Epithelial cell of esophagus (primary cell): ENCODE results near the gene SLC37A2.
"Not testable (repeated sequence)": the region's sequence is repeated elsewhere in the genome, so short reads cannot be mapped to it uniquely, and the experiment has no call there.

Experiments used
- DNase-seq: peaks from one replicate; pipeline ENCODE4 v3.0.0; 2010; ENCODE audit warnings: low read depth
- H3K4me3 ChIP-seq: 2 replicates; pipeline ENCODE4 v1.5.1; 2011; ENCODE audit warnings: mild to moderate bottlenecking, low read length, control low read depth
- TF ChIP-seq, protein P1 (sequence below): IDR thresholded peaks from 2 replicates; pipeline ENCODE4 v1.5.1; 2011; ENCODE audit warnings: low read depth, mild to moderate bottlenecking, low read length, control low read depth, inconsistent platforms; ENCODE audit not compliant: insufficient read depth; ENCODE audit errors: missing control alignments

Gene SLC37A2

DNA sequence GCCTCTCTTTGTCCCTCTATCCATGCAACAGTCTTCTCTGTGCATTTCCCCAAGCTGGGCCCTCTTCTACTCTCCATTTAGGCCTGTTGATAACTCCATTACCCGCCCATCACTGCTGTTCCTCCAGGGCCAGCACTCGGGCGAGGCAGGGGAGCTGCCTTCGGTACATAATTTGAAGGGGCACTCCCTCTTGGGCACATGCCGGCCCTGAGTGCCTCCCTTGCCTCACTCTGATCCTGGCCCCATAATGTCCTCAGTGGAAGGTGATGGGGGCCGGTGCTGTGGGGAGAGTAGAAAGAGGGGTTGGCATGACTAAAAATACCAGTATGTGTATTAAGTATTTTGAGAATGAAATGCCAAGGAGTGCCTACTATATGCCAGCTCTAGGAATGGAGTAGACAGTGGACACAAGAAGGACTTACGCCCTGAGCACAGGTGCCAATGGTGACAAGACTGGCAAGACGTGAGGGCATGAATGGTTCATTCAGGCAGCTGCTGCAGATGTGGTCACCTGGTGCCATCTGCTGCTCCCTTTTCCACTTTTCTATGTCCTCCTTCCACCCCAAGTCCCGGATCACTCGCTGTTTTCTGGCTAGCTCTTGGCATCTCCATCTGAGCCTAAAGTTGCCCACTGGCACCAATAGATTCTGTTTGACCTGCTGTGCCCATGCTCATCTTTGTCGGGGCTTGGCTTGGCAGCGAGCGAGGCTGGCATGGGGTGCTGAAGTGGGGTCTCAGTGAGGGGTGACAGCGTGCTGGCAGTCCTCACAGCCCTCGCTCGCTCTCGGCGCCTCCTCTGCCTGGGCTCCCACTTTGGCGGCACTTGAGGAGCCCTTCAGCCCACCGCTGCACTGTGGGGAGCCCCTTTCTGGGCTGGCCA lies 25.7 kb downstream of the SLC37A2 start:
- TF ChIP-seq, protein P1, sequence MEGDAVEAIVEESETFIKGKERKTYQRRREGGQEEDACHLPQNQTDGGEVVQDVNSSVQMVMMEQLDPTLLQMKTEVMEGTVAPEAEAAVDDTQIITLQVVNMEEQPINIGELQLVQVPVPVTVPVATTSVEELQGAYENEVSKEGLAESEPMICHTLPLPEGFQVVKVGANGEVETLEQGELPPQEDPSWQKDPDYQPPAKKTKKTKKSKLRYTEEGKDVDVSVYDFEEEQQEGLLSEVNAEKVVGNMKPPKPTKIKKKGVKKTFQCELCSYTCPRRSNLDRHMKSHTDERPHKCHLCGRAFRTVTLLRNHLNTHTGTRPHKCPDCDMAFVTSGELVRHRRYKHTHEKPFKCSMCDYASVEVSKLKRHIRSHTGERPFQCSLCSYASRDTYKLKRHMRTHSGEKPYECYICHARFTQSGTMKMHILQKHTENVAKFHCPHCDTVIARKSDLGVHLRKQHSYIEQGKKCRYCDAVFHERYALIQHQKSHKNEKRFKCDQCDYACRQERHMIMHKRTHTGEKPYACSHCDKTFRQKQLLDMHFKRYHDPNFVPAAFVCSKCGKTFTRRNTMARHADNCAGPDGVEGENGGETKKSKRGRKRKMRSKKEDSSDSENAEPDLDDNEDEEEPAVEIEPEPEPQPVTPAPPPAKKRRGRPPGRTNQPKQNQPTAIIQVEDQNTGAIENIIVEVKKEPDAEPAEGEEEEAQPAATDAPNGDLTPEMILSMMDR: no peak
- DNase-seq: no peak
- H3K4me3 ChIP-seq: no peak overlapping the region

DNA sequence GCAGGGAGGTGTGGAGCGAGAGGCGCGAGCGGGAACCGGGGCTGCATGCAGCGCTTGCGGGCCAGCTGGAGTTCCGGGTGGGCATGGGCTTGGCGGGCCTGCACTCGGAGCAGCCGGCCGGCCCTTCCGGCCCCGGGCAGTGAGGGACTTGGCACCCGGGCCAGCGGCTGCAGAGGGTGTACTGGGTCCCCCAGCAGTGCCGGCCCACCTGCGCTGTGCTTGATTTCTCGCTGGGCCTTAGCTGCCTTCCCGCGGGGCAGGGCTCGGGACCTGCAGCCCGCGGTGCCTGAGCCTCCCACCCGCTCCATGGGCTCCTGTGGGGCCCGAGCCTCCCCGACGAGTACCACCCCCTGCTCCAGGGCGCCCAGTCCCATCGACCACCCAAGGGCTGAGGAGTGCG lies 26.4 kb downstream of the SLC37A2 start:
- not testable (repeated sequence) for H3K4me3 ChIP-seq, DNase-seq

GRCh38 chr11:125090151-125090550 lies 27.0 kb downstream of the SLC37A2 start:
- H3K4me3 ChIP-seq, DNase-seq: not testable (repeated sequence)

GRCh38 chr11:125090816-125091215 lies 27.7 kb downstream of the SLC37A2 start:
- H3K4me3 ChIP-seq: no peak overlapping the region
- no peak for DNase-seq
- TF ChIP-seq, protein P1: no peak

GRCh38 chr11:125091247-125091876 lies 28.3 kb downstream of the SLC37A2 start:
- no peak overlapping the region for H3K4me3 ChIP-seq
- TF ChIP-seq, protein P1: peak; percentile 43
- peak; percentile 89 for DNase-seq

- no peak for DNase-seq
- TF ChIP-seq, protein P1: no peak
- H3K4me3 ChIP-seq: no peak overlapping the region
These were observed 29.0 kb downstream of the SLC37A2 start for GRCh38 chr11:125091877-125092664.

DNA sequence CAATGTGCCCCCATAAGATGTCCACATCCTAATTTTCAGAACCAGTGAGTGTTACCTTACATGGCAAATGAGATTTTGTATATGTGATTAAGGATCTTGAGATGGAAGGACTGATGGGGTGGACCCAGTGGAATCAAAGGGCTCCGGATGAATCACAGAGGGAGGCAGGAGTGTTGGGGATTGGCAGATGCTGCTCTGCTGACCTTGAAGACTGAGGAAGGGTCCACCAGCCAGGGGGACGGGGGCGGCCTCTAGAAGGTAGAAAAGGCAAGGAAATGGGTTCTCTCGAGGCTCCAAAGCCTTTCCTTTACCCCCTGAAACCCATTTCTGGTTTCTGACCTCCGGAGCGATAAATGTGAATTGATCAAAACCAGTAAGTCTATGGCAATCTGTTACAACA lies 29.6 kb downstream of the SLC37A2 start:
- no peak overlapping the region for H3K4me3 ChIP-seq
- DNase-seq: no peak
- TF ChIP-seq, protein P1: no peak

GRCh38 chr11:125093502-125093901 lies 30.4 kb downstream of the SLC37A2 start:
- no peak overlapping the region for H3K4me3 ChIP-seq
- DNase-seq: no peak
- TF ChIP-seq, protein P1: no peak
